B cell (primary cell): Measurements from ENCODE around the gene PTGFRN. TPM values are rescaled to one million over a fixed set of nuclear protein-coding genes. Genes with fewer than 3 reads are reported as not detected.

Source experiments
- ATAC-seq: fragments of 200-7000 bp; cut with Tn5 transposase; one replicate; pipeline ENCODE4 v1.10.0; 2021; ENCODE audit warnings: low read depth, mild to moderate bottlenecking, moderate number of reproducible peaks, moderate library complexity
- CTCF ChIA-PET: fragments of 350-600 bp; sonication (Branson Sonifier 250); formaldehyde crosslinking; loops from one replicate; lab custom pipeline; 2021; ENCODE audit warnings: antibody characterized with exemption, inconsistent platforms; lab: Charles Lee
- POLR2A ChIA-PET: fragments of 350-600 bp; sonication (Branson Sonifier 250); formaldehyde crosslinking; loops from one replicate; lab custom pipeline; 2021; ENCODE audit warnings: antibody characterized with exemption; lab: Charles Lee
- DNase-seq: peaks from one replicate; pipeline ENCODE4 v3.0.0; 2013
- H2AFZ ChIP-seq: 2 replicates; pipeline ENCODE4 v1.6.1; 2012; ENCODE audit warnings: mild to moderate bottlenecking, low read depth, low read length; ENCODE audit not compliant: insufficient read depth, poor library complexity, severe bottlenecking
- H3K27ac ChIP-seq, 2 donors: 1 replicate in 1 of 2; 2 replicates in 1 of 2; pipeline ENCODE4 v1.5.1; 2012 to 2013; ENCODE audit warnings: low read length in 2 of 2, mild to moderate bottlenecking in 2 of 2, moderate library complexity in 1 of 2
- H3K27me3 ChIP-seq, 4 experiments: fragments of 200-600 bp in 1 of 4; sonication (generic) in 1 of 4; replicated peaks in 1 of 4; 1 replicate in 2 of 4; 2 replicates in 2 of 4; pipeline versions ENCODE4 v1.6.1 to v1.7.0; 2013 to 2016; ENCODE audit warnings: low read length in 3 of 4, mild to moderate bottlenecking in 2 of 4, mixed read lengths in 1 of 4, moderate library complexity in 1 of 4; ENCODE audit not compliant: insufficient read depth in 4 of 4, control insufficient read depth in 3 of 4; ENCODE audit errors: control extremely low read depth in 1 of 4
- H3K36me3 ChIP-seq, 2 experiments: replicated peaks in 1 of 2; 1 replicate in 1 of 2; 2 replicates in 1 of 2; pipeline versions ENCODE4 v1.6.1 to v1.7.1; 2013; ENCODE audit warnings: low read length in 1 of 2; ENCODE audit not compliant: insufficient read depth in 2 of 2, control insufficient read depth in 1 of 2; ENCODE audit errors: control extremely low read depth in 1 of 2, extremely low read depth in 1 of 2
- H3K4me1 ChIP-seq, 2 donors: fragments of 200-600 bp in 1 of 2; sonication (generic) in 1 of 2; 1 replicate in 1 of 2; 2 replicates in 1 of 2; pipeline versions ENCODE4 v1.5.1 to v1.6.1; 2013 to 2017; ENCODE audit warnings: low read length in 2 of 2; ENCODE audit not compliant: control insufficient read depth in 2 of 2, insufficient read depth in 2 of 2
- H3K4me2 ChIP-seq: replicated peaks from 2 replicates; pipeline ENCODE3; 2012; ENCODE audit warnings: mild to moderate bottlenecking, low read depth, low read length; ENCODE audit not compliant: poor library complexity, severe bottlenecking
- H3K4me3 ChIP-seq, 5 experiments: fragments of 200-600 bp in 1 of 5; sonication (generic) in 1 of 5; 1 replicate in 3 of 5; 2 replicates in 2 of 5; pipeline versions ENCODE4 v1.5.1 to v1.7.0; 2011 to 2016; ENCODE audit warnings: low read length in 4 of 5, mild to moderate bottlenecking in 4 of 5, low read depth in 2 of 5, control low read depth in 1 of 5, moderate library complexity in 1 of 5; ENCODE audit not compliant: insufficient read depth in 1 of 5; ENCODE audit errors: control extremely low read depth in 1 of 5, extremely low read depth in 1 of 5
- H3K79me2 ChIP-seq: fragments of 200-600 bp; sonication (generic); one replicate; pipeline ENCODE4 v1.6.0; 2016; ENCODE audit warnings: low read length; ENCODE audit not compliant: control insufficient read depth, insufficient read depth
- H3K9ac ChIP-seq: fragments of 200-600 bp; sonication (generic); 2 replicates; pipeline ENCODE4 v1.6.1; 2017; ENCODE audit warnings: mild to moderate bottlenecking, low read length, moderate library complexity
- H3K9me3 ChIP-seq, 3 donors: one replicate each; pipeline versions ENCODE4 v1.6.1 to v1.7.1; 2013; ENCODE audit warnings: low read length in 2 of 3; ENCODE audit not compliant: control insufficient read depth in 2 of 3, insufficient read depth in 1 of 3; ENCODE audit errors: control extremely low read depth in 1 of 3
- H4K20me1 ChIP-seq: 2 replicates; pipeline ENCODE4 v1.6.0; 2012; ENCODE audit warnings: mild to moderate bottlenecking, low read length; ENCODE audit not compliant: insufficient read depth, control insufficient read depth, poor library complexity, severe bottlenecking
- H3K27ac Mint-ChIP-seq: one replicate; pipeline ENCODE4 v1.8.0; 2021; ENCODE audit warnings: mixed read lengths
- H3K27me3 Mint-ChIP-seq: one replicate; pipeline ENCODE4 v1.8.0; 2021; ENCODE audit warnings: mixed read lengths
- H3K4me1 Mint-ChIP-seq: one replicate; pipeline ENCODE4 v1.8.0; 2021; ENCODE audit warnings: mixed read lengths
- H3K4me3 Mint-ChIP-seq: one replicate; pipeline ENCODE4 v1.8.0; 2021; ENCODE audit warnings: mixed read lengths
- H3K9me3 Mint-ChIP-seq: one replicate; pipeline ENCODE4 v1.8.0; 2022; ENCODE audit warnings: mixed read lengths; ENCODE audit not compliant: insufficient read depth
- CTCF ChIP-seq: fragments of 200-600 bp; IDR thresholded peaks from one replicate; pipeline ENCODE4 v1.8.0; 2022; ENCODE audit warnings: antibody characterized with exemption, mild to moderate bottlenecking
- EZH2 ChIP-seq: IDR thresholded peaks from 2 replicates; pipeline ENCODE4 v1.6.1; 2012; ENCODE audit warnings: borderline replicate concordance, low read depth, mild to moderate bottlenecking, moderate library complexity, low read length; ENCODE audit not compliant: insufficient read depth, poor library complexity, severe bottlenecking
- WGBS: methylation state at CpG from one replicate; pipeline ENCODE4 v1.1.5; 2013; ENCODE audit warnings: missing lambda C conversion rate; ENCODE audit not compliant: insufficient coverage; 5-methylcytosine and 5-hydroxymethylcytosine counted together
- intact Hi-C: fragments of 100-400 bp; cut with micrococcal nuclease; formaldehyde crosslinking; loops from one replicate; pipeline ENCODE4 v1.10.0; 2022
- polyA plus RNA-seq: library from polyadenylated mRNA; depleted of rRNA; stranded (reverse); fragments of >200 nt; gene quantifications from 2 replicates; pipeline ENCODE4 v1.2.3, GENCODE V29; 2012
- total RNA-seq, 2 donors: library from RNA; stranded (reverse); fragments of 120-200 nt in 1 of 2; gene quantifications; 1 replicate in 1 of 2; 2 replicates in 1 of 2; pipeline versions ENCODE4 v1.2.3 to v1.2.4, GENCODE V29; 2013 to 2022

PTGFRN gene
- total and polyA plus RNA-seq, 2 donors (not counting 1 experiment from before 2014, with no cell fraction given), result 0.17 TPM; not detected in 1

GRCh38 chr1:116920211-116920610, 10.5 kb downstream of the PTGFRN start:
- H3K27ac Mint-ChIP-seq, result no peak overlapping the region
- CTCF ChIA-PET, result no interaction called here

GRCh38 chr1:116921301-116921885, 11.7 kb downstream of the PTGFRN start:
- Histone ChIP-seq H3K27ac (no peak overlapping the region), H3K27me3 (peaks cover 0 to 12% (median 0%) of the 10 kb centered on the region in 4 experiments), H3K9ac (no peak overlapping the region), H3K36me3 (no peaks in the 10 kb centered on the region), H3K4me3 (no peak overlapping the region), H3K9me3 (no peaks in the 10 kb centered on the region), H4K20me1 (no peaks in the 10 kb centered on the region), H3K4me1 (no peaks in the 10 kb centered on the region), H2AFZ (no peak overlapping the region), H3K4me2 (no peak overlapping the region), H3K79me2 (no peaks in the 10 kb centered on the region)
- intact Hi-C loops, result no loop called here
- WGBS, result 100% methylated on average over 1 of the region's 6 CpGs
- POLR2A ChIA-PET, result no interaction called here
- Mint-ChIP-seq H3K27me3 (peaks cover 11% of the 10 kb centered on the region), H3K4me1 (no peaks in the 10 kb centered on the region), H3K9me3 (no peaks in the 10 kb centered on the region), H3K27ac (no peak overlapping the region), H3K4me3 (no peak overlapping the region)
- DNase-seq (no peak), ATAC-seq (no peak)
- TF ChIP-seq EZH2, result no peak
- TF ChIP-seq CTCF, result no peak
- CTCF ChIA-PET, result no interaction called here

More at GRCh38 chr1:116920211-116920610, 10.5 kb downstream of the PTGFRN start:
- POLR2A ChIA-PET, result no interaction called here
- no peak for DNase-seq
- no peaks in the 10 kb centered on the region for H3K9me3 Mint-ChIP-seq
- intact Hi-C loops, result no loop called here
- Histone ChIP-seq H3K79me2 (no peaks in the 10 kb centered on the region), H3K4me1 (no peaks in the 10 kb centered on the region), H3K4me2 (no peak overlapping the region), H3K27me3 (peaks cover 0 to 14% (median 0%) of the 10 kb centered on the region in 4 experiments), H3K9me3 (no peaks in the 10 kb centered on the region), H2AFZ (no peak overlapping the region), H3K9ac (no peak overlapping the region), H4K20me1 (no peaks in the 10 kb centered on the region), H3K36me3 (no peaks in the 10 kb centered on the region), H3K4me3 (no peak overlapping the region), H3K27ac (no peak overlapping the region)
- TF ChIP-seq CTCF (no peak), EZH2 (no peak)
- H3K4me1 Mint-ChIP-seq, result no peaks in the 10 kb centered on the region
- peaks cover 19% of the 10 kb centered on the region for H3K27me3 Mint-ChIP-seq
- ATAC-seq, result no peak
- H3K4me3 Mint-ChIP-seq, result no peak overlapping the region
- no CpG with 5 or more reads among the region's 1 CpG for WGBS
